H9 (cell line): ENCODE measurements around the gene CDH23. TPM values are rescaled to one million over a fixed set of nuclear protein-coding genes. Genes with fewer than 3 reads are reported as not detected.

Experiments
- DNase-seq: peaks from one replicate; pipeline ENCODE4 v3.0.0-alpha.2; 2017
- H2AFZ ChIP-seq: one replicate; pipeline ENCODE4 v1.6.1; 2013; ENCODE audit warnings: mild to moderate bottlenecking, low read length, control low read depth, moderate library complexity
- H2AK5ac ChIP-seq: 2 replicates; pipeline ENCODE4 v1.6.1; 2013; ENCODE audit warnings: low read length, control low read depth, mixed read lengths; ENCODE audit not compliant: insufficient read length
- H2BK120ac ChIP-seq: one replicate; pipeline ENCODE4 v1.6.1; 2013; ENCODE audit warnings: low read depth, mild to moderate bottlenecking, low read length, control low read depth, inconsistent platforms; ENCODE audit not compliant: poor library complexity, severe bottlenecking
- H2BK12ac ChIP-seq: 2 replicates; pipeline ENCODE4 v1.6.1; 2013; ENCODE audit warnings: low read length, control low read depth, mixed read lengths, low read depth; ENCODE audit not compliant: insufficient read length
- H2BK15ac ChIP-seq: 2 replicates; pipeline ENCODE4 v1.6.1; 2013; ENCODE audit warnings: low read depth, low read length, control low read depth
- H2BK20ac ChIP-seq: one replicate; pipeline ENCODE4 v1.6.1; 2013; ENCODE audit warnings: low read depth, mild to moderate bottlenecking, low read length, control low read depth, inconsistent platforms; ENCODE audit not compliant: poor library complexity, severe bottlenecking
- H2BK5ac ChIP-seq: 2 replicates; pipeline ENCODE4 v1.6.1; 2013; ENCODE audit warnings: low read length, control low read depth, mixed read lengths; ENCODE audit not compliant: insufficient read length
- H3K14ac ChIP-seq: 2 replicates; pipeline ENCODE4 v1.6.1; 2013; ENCODE audit warnings: low read length, control low read depth; ENCODE audit not compliant: insufficient read depth
- H3K18ac ChIP-seq: 2 replicates; pipeline ENCODE4 v1.6.1; 2013; ENCODE audit warnings: low read depth, mild to moderate bottlenecking, mixed read lengths, low read length, control low read depth; ENCODE audit not compliant: insufficient read length
- H3K23ac ChIP-seq: 2 replicates; pipeline ENCODE4 v1.6.1; 2013; ENCODE audit warnings: low read length, control low read depth, mixed read lengths, low read depth; ENCODE audit not compliant: insufficient read length
- H3K23me2 ChIP-seq: 2 replicates; pipeline ENCODE4 v1.6.1; 2013; ENCODE audit warnings: low read depth, mild to moderate bottlenecking, mixed read lengths, low read length, control low read depth; ENCODE audit not compliant: insufficient read length, poor library complexity, severe bottlenecking
- H3K27ac ChIP-seq: 2 replicates; pipeline ENCODE4 v1.5.1; 2013; ENCODE audit warnings: low read length, control low read depth, mixed read lengths, low read depth; ENCODE audit not compliant: insufficient read length
- H3K27me3 ChIP-seq: 2 replicates; pipeline ENCODE4 v1.6.1; 2013; ENCODE audit warnings: low read length, control low read depth, inconsistent platforms; ENCODE audit not compliant: insufficient read depth
- H3K4ac ChIP-seq: 2 replicates; pipeline ENCODE4 v1.6.1; 2013; ENCODE audit warnings: low read depth, mild to moderate bottlenecking, control low read depth, inconsistent platforms, low read length, moderate library complexity
- H3K4me1 ChIP-seq: 2 replicates; pipeline ENCODE4 v1.6.1; 2013; ENCODE audit warnings: low read length, control low read depth, inconsistent platforms; ENCODE audit not compliant: insufficient read depth
- H3K4me2 ChIP-seq: 2 replicates; pipeline ENCODE4 v1.6.1; 2013; ENCODE audit warnings: low read length, control low read depth, mixed read lengths; ENCODE audit not compliant: insufficient read length, insufficient read depth
- H3K56ac ChIP-seq: 2 replicates; pipeline ENCODE4 v1.6.1; 2013; ENCODE audit warnings: low read depth, mild to moderate bottlenecking, mixed read lengths, low read length, control low read depth; ENCODE audit not compliant: insufficient read length
- H3K79me1 ChIP-seq: 2 replicates; pipeline ENCODE4 v1.6.1; 2013; ENCODE audit warnings: low read depth, mild to moderate bottlenecking, moderate library complexity, low read length, control low read depth, inconsistent platforms; ENCODE audit not compliant: insufficient read depth, poor library complexity, severe bottlenecking
- H3K79me2 ChIP-seq: 2 replicates; pipeline ENCODE4 v1.6.1; 2013; ENCODE audit warnings: low read length, control low read depth, inconsistent platforms; ENCODE audit not compliant: insufficient read depth
- H3K9ac ChIP-seq: 2 replicates; pipeline ENCODE4 v1.6.1; 2013; ENCODE audit warnings: low read length, control low read depth, mixed read lengths; ENCODE audit not compliant: insufficient read length; ENCODE audit errors: extremely low read depth
- H3K9me3 ChIP-seq: one replicate; pipeline ENCODE4 v1.6.1; 2013; ENCODE audit warnings: low read depth, low read length, inconsistent platforms; ENCODE audit not compliant: control insufficient read depth
- H3T11ph ChIP-seq: one replicate; pipeline ENCODE4 v1.6.1; 2013; ENCODE audit warnings: mild to moderate bottlenecking, low read length, control low read depth, inconsistent platforms
- H4K20me1 ChIP-seq: one replicate; pipeline ENCODE4 v1.6.1; 2013; ENCODE audit not compliant: control insufficient read depth, insufficient read length, insufficient read depth
- H4K5ac ChIP-seq: 2 replicates; pipeline ENCODE4 v1.6.1; 2013; ENCODE audit warnings: low read depth, mild to moderate bottlenecking, mixed read lengths, low read length, control low read depth; ENCODE audit not compliant: insufficient read length
- H4K8ac ChIP-seq: replicated peaks from 2 replicates; pipeline ENCODE4 v1.6.1; 2013; ENCODE audit warnings: low read length, control low read depth, mixed read lengths, low read depth; ENCODE audit not compliant: insufficient read length
- H4K91ac ChIP-seq: 2 replicates; pipeline ENCODE4 v1.6.1; 2013; ENCODE audit warnings: low read depth, mild to moderate bottlenecking, moderate library complexity, mixed read lengths, low read length, control low read depth; ENCODE audit not compliant: insufficient read length
- H3K27ac Mint-ChIP-seq, 3 experiments: 2 replicates in 2 of 3; 3 replicates in 1 of 3; pipeline ENCODE4 v1.8.0; 2020 to 2021; ENCODE audit warnings: mixed read lengths in 3 of 3, mild to moderate bottlenecking in 1 of 3, moderate library complexity in 1 of 3
- H3K27me3 Mint-ChIP-seq: 2 replicates; pipeline ENCODE4 v1.8.0; 2021; ENCODE audit warnings: low read depth, mild to moderate bottlenecking, moderate library complexity, mixed read lengths
- H3K36me3 Mint-ChIP-seq, 3 experiments: 2 replicates in 2 of 3; 3 replicates in 1 of 3; pipeline ENCODE4 v1.8.0; 2020 to 2021; ENCODE audit warnings: low read depth in 3 of 3, mixed read lengths in 3 of 3; ENCODE audit not compliant: insufficient read depth in 1 of 3
- H3K4me1 Mint-ChIP-seq, 2 experiments: 2 replicates each; pipeline ENCODE4 v1.8.0; 2020; ENCODE audit warnings: mixed read lengths in 2 of 2
- H3K4me3 Mint-ChIP-seq, 2 experiments: 2 replicates in 1 of 2; 3 replicates in 1 of 2; pipeline ENCODE4 v1.8.0; 2020 to 2021; ENCODE audit warnings: mild to moderate bottlenecking in 2 of 2, mixed read lengths in 2 of 2, moderate library complexity in 1 of 2
- H3K9me3 Mint-ChIP-seq, 2 experiments: 2 replicates in 1 of 2; 3 replicates in 1 of 2; pipeline ENCODE4 v1.8.0; 2020; ENCODE audit warnings: mild to moderate bottlenecking in 2 of 2, mixed read lengths in 2 of 2, moderate library complexity in 1 of 2
- CTCF ChIP-seq: fragments of 200-600 bp; sonication (generic); conservative IDR thresholded peaks from 3 replicates; pipeline ENCODE4 v1.8.0; 2021; ENCODE audit warnings: antibody characterized with exemption, mild to moderate bottlenecking
- WGBS: extraction: QIAGEN DNeasy Blood & Tissue Kit; methylation state at CpG from one replicate; pipeline ENCODE4 v1.1.7; 2013; ENCODE audit warnings: missing lambda C conversion rate, low lambda C conversion rate, mixed read lengths; ENCODE audit not compliant: insufficient read length; ENCODE audit errors: extremely low coverage; 5-methylcytosine and 5-hydroxymethylcytosine counted together
- total RNA-seq: library from RNA; stranded (reverse); gene quantifications from 2 replicates; pipeline ENCODE4 v1.2.1, GENCODE V29; 2021

CDH23 gene
- total RNA-seq, 1 experiment from 2014 or later = 2.1 TPM

- H3K4me2 ChIP-seq = no peak overlapping the region
- no peak overlapping the region; the same call in 1 of the 2 replicates for H3K4ac ChIP-seq
- Mint-ChIP-seq H3K27ac (no peak overlapping the region), H3K4me1 (peaks cover 11 to 12% of the 10 kb centered on the region in 2 experiments), H3K27me3 (no peaks in the 10 kb centered on the region), H3K4me3 (no peak overlapping the region), H3K9me3 (no peaks in the 10 kb centered on the region; a peak in 1 of 5 replicates), H3K36me3 (no peaks in the 10 kb centered on the region)
- no peak overlapping the region for H2BK5ac ChIP-seq
- H3K79me2 ChIP-seq = no peaks in the 10 kb centered on the region
- H2BK12ac ChIP-seq = no peak overlapping the region
- H4K8ac ChIP-seq = no peak overlapping the region
- no peak overlapping the region for H3T11ph ChIP-seq
- no peaks in the 10 kb centered on the region for H3K4me1 ChIP-seq
- DNase-seq = no peak
- H3K27me3 ChIP-seq = no peaks in the 10 kb centered on the region
- no peak overlapping the region for H3K18ac ChIP-seq
- no peak overlapping the region for H4K5ac ChIP-seq
- H3K79me1 ChIP-seq = no peaks in the 10 kb centered on the region
- no peaks in the 10 kb centered on the region for H4K20me1 ChIP-seq
- no peak overlapping the region for H3K27ac ChIP-seq
- H2BK15ac ChIP-seq = no peak overlapping the region
- no peak overlapping the region for H3K56ac ChIP-seq
- no peak overlapping the region for H3K23ac ChIP-seq
- no peak overlapping the region for H2BK20ac ChIP-seq
- H2AK5ac ChIP-seq = no peak overlapping the region
- no peak overlapping the region for H4K91ac ChIP-seq
- WGBS = no CpG with 5 or more reads among the region's 12 CpGs
- H3K9me3 ChIP-seq = no peaks in the 10 kb centered on the region
- H3K14ac ChIP-seq = no peak overlapping the region
- no peak overlapping the region for H3K9ac ChIP-seq
- no peaks in the 10 kb centered on the region for H3K23me2 ChIP-seq
- TF ChIP-seq CTCF = no peak
- H2AFZ ChIP-seq = no peak overlapping the region
- H2BK120ac ChIP-seq = no peak overlapping the region
Observed at GRCh38 chr10:71857934-71858890, 461.5 kb downstream of the CDH23 start.
